HCT116 (cell line): ENCODE data around the gene EHMT1. TPM values are rescaled to one million over a fixed set of nuclear protein-coding genes. Genes with fewer than 3 reads are reported as not detected.
"Not testable (repeated sequence)": the region's sequence is repeated elsewhere in the genome, so short reads cannot be mapped to it uniquely, and the experiment has no call there.

Source experiments
- ATAC-seq: fragments of 200-7000 bp; cut with Tn5 transposase; 2 replicates; pipeline ENCODE4 v1.9.1; 2020; ENCODE audit warnings: mild to moderate bottlenecking, moderate library complexity
- BruUV-seq: library from RNA; stranded (reverse); fragments of 400-500 nt; replicated peaks from 2 replicates; lab custom pipeline; 2021; lab: Mats Ljungman, UMichigan
- CTCF ChIA-PET: fragments of 300-600 bp; sonication (Branson Sonifier 250); formaldehyde crosslinking; loops from one replicate; lab custom pipeline; 2021; ENCODE audit warnings: antibody characterized with exemption; lab: Charles Lee
- POLR2A ChIA-PET: fragments of 300-600, 350-600 bp; sonication (Branson Sonifier 250); formaldehyde crosslinking; loops from one replicate; lab custom pipeline; 2021; ENCODE audit warnings: antibody characterized with exemption; lab: Charles Lee
- RAD21 ChIA-PET, 2 experiments: fragments of 300-600 bp; sonication (Branson Sonifier 250); formaldehyde crosslinking; loops; one replicate each; lab custom pipeline; 2023; ENCODE audit warnings: low total read pairs in 2 of 2; ENCODE audit not compliant: uncharacterized antibody in 2 of 2, unreplicated experiment in 2 of 2, low non-redundant PET in 1 of 2; lab: Charles Lee
- DNase-seq: peaks from one replicate; pipeline ENCODE4 v3.0.0-alpha.2; 2010; ENCODE audit warnings: low read depth, low spot score
- H2AFZ ChIP-seq: fragments of 200-600 bp; shearing (Covaris generic), sonication (generic); 2 replicates; pipeline ENCODE4 v1.6.1; 2017; ENCODE audit warnings: low read depth, mixed run types, mixed read lengths, antibody characterized with exemption, low read length; ENCODE audit not compliant: poor library complexity, severe bottlenecking
- H3K27ac ChIP-seq: 2 replicates; pipeline ENCODE4 v1.5.1; 2012; ENCODE audit warnings: low read depth, low read length
- H3K27me3 ChIP-seq: fragments of 200-600 bp; sonication (generic); 2 replicates; pipeline ENCODE4 v1.6.1; 2016; ENCODE audit warnings: mixed run types, low read length, mixed read lengths; ENCODE audit not compliant: insufficient read depth
- H3K36me3 ChIP-seq, 2 experiments: fragments of 200-500 bp in 1 of 2; fragments of 200-600 bp in 1 of 2; sonication (Bioruptor generic) in 1 of 2; sonication (generic) in 1 of 2; 2 replicates each; pipeline versions ENCODE4 v1.5.1 to v1.6.1; 2014 to 2016; ENCODE audit warnings: low read length in 2 of 2, inconsistent platforms in 1 of 2, mixed read lengths in 1 of 2, mixed run types in 1 of 2; ENCODE audit not compliant: insufficient read depth in 2 of 2, control insufficient read depth in 1 of 2
- H3K4me1 ChIP-seq, 2 experiments: fragments of 200-600 bp in 1 of 2; sonication (generic) in 1 of 2; 2 replicates each; pipeline versions ENCODE4 v1.5.1 to v1.6.1; 2012 to 2017; ENCODE audit warnings: low read length in 2 of 2, inconsistent platforms in 1 of 2, mild to moderate bottlenecking in 1 of 2, mixed read lengths in 1 of 2, mixed run types in 1 of 2, moderate library complexity in 1 of 2; ENCODE audit not compliant: insufficient read depth in 2 of 2, control insufficient read depth in 1 of 2
- H3K4me2 ChIP-seq: fragments of 200-600 bp; sonication (generic); 2 replicates; pipeline ENCODE4 v1.6.1; 2017; ENCODE audit warnings: mixed run types, low read length, mixed read lengths
- H3K4me3 ChIP-seq, 2 experiments: fragments of 200-600 bp in 1 of 2; sonication (generic) in 1 of 2; replicated peaks in 1 of 2; 2 replicates each; pipeline ENCODE4 v1.5.1; 2011 to 2016; ENCODE audit warnings: low read length in 2 of 2, control low read depth in 1 of 2, low read depth in 1 of 2, mild to moderate bottlenecking in 1 of 2, mixed read lengths in 1 of 2, mixed run types in 1 of 2
- H3K79me2 ChIP-seq: fragments of 200-600 bp; sonication (generic); 2 replicates; pipeline ENCODE4 v1.6.1; 2017; ENCODE audit warnings: mild to moderate bottlenecking, mixed run types, low read length, moderate library complexity, mixed read lengths; ENCODE audit not compliant: insufficient read depth
- H3K9ac ChIP-seq: fragments of 200-600 bp; sonication (generic); 2 replicates; pipeline ENCODE4 v1.6.1; 2016; ENCODE audit warnings: low read length, mixed read lengths
- H3K9me2 ChIP-seq: fragments of 200-600 bp; sonication (generic), shearing (Covaris generic); 2 replicates; pipeline ENCODE4 v1.6.1; 2017; ENCODE audit warnings: mixed run types, mild to moderate bottlenecking, moderate library complexity; ENCODE audit not compliant: insufficient read depth
- H3K9me3 ChIP-seq, 2 experiments: fragments of 200-500 bp in 1 of 2; fragments of 200-600 bp in 1 of 2; sonication (Bioruptor generic) in 1 of 2; sonication (generic) in 1 of 2; 2 replicates each; pipeline ENCODE4 v1.6.1; 2014 to 2017; ENCODE audit warnings: low read length in 2 of 2, mixed read lengths in 2 of 2, inconsistent platforms in 1 of 2, low read depth in 1 of 2, mild to moderate bottlenecking in 1 of 2, mixed run types in 1 of 2, moderate library complexity in 1 of 2; ENCODE audit not compliant: control insufficient read depth in 1 of 2, insufficient read depth in 1 of 2
- H4K20me1 ChIP-seq: fragments of 200-600 bp; sonication (generic), shearing (Covaris generic); 2 replicates; pipeline ENCODE4 v1.6.1; 2017; ENCODE audit warnings: mixed run types, mild to moderate bottlenecking, moderate library complexity; ENCODE audit not compliant: insufficient read depth
- ATF3 ChIP-seq: IDR thresholded peaks from 2 replicates; pipeline ENCODE4 v1.6.1; 2012
- EGR1 ChIP-seq: IDR thresholded peaks from 2 replicates; pipeline ENCODE4 v1.6.1; 2012; ENCODE audit warnings: low read depth
- ELF1 ChIP-seq: IDR thresholded peaks from 2 replicates; pipeline ENCODE4 v1.6.1; 2012; ENCODE audit warnings: low read depth, borderline replicate concordance
- FOSL1 ChIP-seq: IDR thresholded peaks from 2 replicates; pipeline ENCODE4 v1.6.1; 2012; ENCODE audit warnings: low read depth
- POLR2AphosphoS5 ChIP-seq: IDR thresholded peaks from 2 replicates; pipeline ENCODE4 v1.6.1; 2011; ENCODE audit warnings: mild to moderate bottlenecking, low read depth, low read length, moderate library complexity
- RAD21 ChIP-seq: IDR thresholded peaks from 2 replicates; pipeline ENCODE4 v1.6.1; 2012; ENCODE audit warnings: low read depth, mild to moderate bottlenecking
- SP1 ChIP-seq: IDR thresholded peaks from 2 replicates; pipeline ENCODE4 v1.6.1; 2012; ENCODE audit warnings: low read depth
- TCF7L2 ChIP-seq: IDR thresholded peaks from 2 replicates; pipeline ENCODE4 v1.7.0; 2011; ENCODE audit warnings: borderline replicate concordance, inconsistent platforms; ENCODE audit not compliant: insufficient read depth, insufficient read length; ENCODE audit errors: extremely low read depth
- YY1 ChIP-seq: IDR thresholded peaks from 2 replicates; pipeline ENCODE4 v1.6.1; 2011; ENCODE audit warnings: low read length, low read depth, moderate library complexity, mild to moderate bottlenecking; ENCODE audit not compliant: insufficient replicate concordance; ENCODE audit errors: extremely low read depth
- ZNF274 ChIP-seq: fragments of 200-500 bp; sonication (Bioruptor generic); IDR thresholded peaks from 2 replicates; pipeline ENCODE4 v1.6.1; 2014; ENCODE audit warnings: mild to moderate bottlenecking, low read depth, low read length, inconsistent platforms
- intact Hi-C: fragments of 100-400 bp; cut with micrococcal nuclease; formaldehyde crosslinking; loops from 2 replicates; pipeline ENCODE4 v1.10.0; 2022
- total RNA-seq: library from RNA; stranded (reverse); gene quantifications from one replicate; pipeline ENCODE4 v1.2.1, GENCODE V29; 2021; ENCODE audit not compliant: unreplicated experiment
- TF ChIP-seq, protein P1 (sequence below): IDR thresholded peaks from 2 replicates; pipeline ENCODE4 v1.6.1; 2011; ENCODE audit warnings: mild to moderate bottlenecking, low read length, moderate library complexity; ENCODE audit not compliant: insufficient replicate concordance; ENCODE audit errors: extremely low read depth

EHMT1 gene
- total RNA-seq, 1 experiment from 2014 or later: 86.1 TPM

DNA sequence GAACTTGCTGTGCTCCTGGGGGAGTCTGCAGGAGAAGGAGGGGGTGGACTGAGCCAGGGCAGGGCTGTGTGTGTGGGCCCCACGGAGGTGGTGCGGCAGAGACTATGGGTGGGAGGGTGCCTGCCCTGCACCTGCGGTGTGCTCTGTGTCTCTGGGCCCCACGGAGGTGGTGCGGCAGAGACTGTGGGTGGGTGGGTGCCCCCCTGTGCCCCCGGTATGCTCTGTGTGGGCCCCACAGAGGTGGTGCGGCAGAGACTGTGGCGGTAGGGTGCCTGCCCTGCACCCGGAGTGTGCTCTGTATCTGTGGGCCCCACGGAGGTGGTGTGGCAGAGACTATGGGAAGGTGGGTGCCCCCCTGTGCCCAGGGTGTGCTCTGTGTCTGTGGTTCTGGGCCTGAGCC is 103.7 kb downstream of the EHMT1 start:
- H3K4me3 ChIP-seq: no peak overlapping the region
- DNase-seq: no peak
- no peak for ATAC-seq
- H3K9me2 ChIP-seq: no peaks in the 10 kb centered on the region
- H3K4me2 ChIP-seq: no peak overlapping the region
- BruUV-seq: no TSS peak
- no peak overlapping the region for H3K9ac ChIP-seq
- H3K9me3 ChIP-seq: no peaks in the 10 kb centered on the region
- peaks cover 67% of the 10 kb centered on the region for H3K79me2 ChIP-seq
- TF ChIP-seq RAD21 (no peak), SP1 (no peak), EGR1 (no peak), ZNF274 (no peak), TCF7L2 (no peak), ELF1 (no peak), FOSL1 (no peak), POLR2AphosphoS5 (no peak), ATF3 (no peak), YY1 (no peak)
- TF ChIP-seq, protein P1, sequence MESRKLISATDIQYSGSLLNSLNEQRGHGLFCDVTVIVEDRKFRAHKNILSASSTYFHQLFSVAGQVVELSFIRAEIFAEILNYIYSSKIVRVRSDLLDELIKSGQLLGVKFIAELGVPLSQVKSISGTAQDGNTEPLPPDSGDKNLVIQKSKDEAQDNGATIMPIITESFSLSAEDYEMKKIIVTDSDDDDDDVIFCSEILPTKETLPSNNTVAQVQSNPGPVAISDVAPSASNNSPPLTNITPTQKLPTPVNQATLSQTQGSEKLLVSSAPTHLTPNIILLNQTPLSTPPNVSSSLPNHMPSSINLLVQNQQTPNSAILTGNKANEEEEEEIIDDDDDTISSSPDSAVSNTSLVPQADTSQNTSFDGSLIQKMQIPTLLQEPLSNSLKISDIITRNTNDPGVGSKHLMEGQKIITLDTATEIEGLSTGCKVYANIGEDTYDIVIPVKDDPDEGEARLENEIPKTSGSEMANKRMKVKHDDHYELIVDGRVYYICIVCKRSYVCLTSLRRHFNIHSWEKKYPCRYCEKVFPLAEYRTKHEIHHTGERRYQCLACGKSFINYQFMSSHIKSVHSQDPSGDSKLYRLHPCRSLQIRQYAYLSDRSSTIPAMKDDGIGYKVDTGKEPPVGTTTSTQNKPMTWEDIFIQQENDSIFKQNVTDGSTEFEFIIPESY: no peak
- 0 out of 2 replicates have a peak, but pooled peaks cover 9% of the 10 kb centered on the region for H4K20me1 ChIP-seq
- H3K4me1 ChIP-seq: peaks cover 0 to 8% of the 10 kb centered on the region in 2 experiments; a peak in 1 of 4 replicates
- ChIA-PET CTCF (no interaction called here), POLR2A (no interaction called here), RAD21 (no interaction called here)
- no peaks in the 10 kb centered on the region for H3K27me3 ChIP-seq
- H3K36me3 ChIP-seq: peaks cover 7 to 12% of the 10 kb centered on the region in 2 experiments; a peak in 3 of 4 replicates
- H2AFZ ChIP-seq: no peak overlapping the region
- H3K27ac ChIP-seq: no peak overlapping the region
- intact Hi-C loops: no loop called here

- RAD21 ChIA-PET, H3K27ac ChIP-seq, intact Hi-C loops, H2AFZ ChIP-seq, ATAC-seq, H3K4me2 ChIP-seq, POLR2A ChIA-PET, H3K9ac ChIP-seq, CTCF ChIA-PET, DNase-seq, H3K27me3 ChIP-seq, H3K4me3 ChIP-seq, H4K20me1 ChIP-seq, H3K9me3 ChIP-seq, H3K9me2 ChIP-seq, BruUV-seq, H3K4me1 ChIP-seq: not testable (repeated sequence)
- H3K79me2 ChIP-seq: peaks cover 70% of the 10 kb centered on the region
- peaks cover 8 to 13% of the 10 kb centered on the region in 2 experiments; a peak in 3 of 4 replicates for H3K36me3 ChIP-seq
These were observed 104.6 kb downstream of the EHMT1 start for GRCh38 chr9:137723356-137723755.
